Measurements from ENCODE around the gene CCDC61. TPM values are rescaled to one million over a fixed set of nuclear protein-coding genes. Genes with fewer than 3 reads are reported as not detected.
A peak's percentile ranks its signal among the peaks of the same experiment; 100 is the strongest.

CCDC61 gene
- total and polyA plus RNA-seq, 2 of the 8 experiments (the other 6 are each of a cell fraction or from before 2014, with no cell fraction given), result 7.8 to 17.4 TPM

GRCh38 chr19:46017095-46017429, 21.8 kb downstream of the CCDC61 start:
- peak overlapping the region in 1 of 2 experiments; percentile 85; a peak in 1 of 4 replicates for H3K4me2 ChIP-seq (ENCODE audit: insufficient read depth in 1 of 2, low read depth in 2 of 2, low read length in 2 of 2)
- no peak overlapping the region for H4K91ac ChIP-seq (replicated peaks; ENCODE audit: insufficient read length, low read length)
- H2BK120ac ChIP-seq (replicated peaks; ENCODE audit: low read depth, low read length), result no peak overlapping the region
- no peak overlapping the region for H4K8ac ChIP-seq (ENCODE audit: extremely low read depth, insufficient read depth, low read length)
- peaks cover 19% of the 10 kb centered on the region; the same call in 1 of the 2 replicates for H3K23me2 ChIP-seq (ENCODE audit: low read depth, low read length)
- no peak overlapping the region for H3K27ac ChIP-seq (ENCODE audit: low read depth, low read length)
- no peaks in the 10 kb centered on the region for H3K9me3 ChIP-seq (ENCODE audit: insufficient read depth in 2 of 2, low read depth in 1 of 2, low read length in 1 of 2)
- no peak overlapping the region for H2BK20ac ChIP-seq (ENCODE audit: low read length)
- H3K79me1 ChIP-seq (ENCODE audit: low read depth, low read length), result no peaks in the 10 kb centered on the region
- no peak overlapping the region for H3K4me3 ChIP-seq (ENCODE audit: extremely low read depth in 1 of 4, insufficient read depth in 2 of 4, low read depth in 3 of 4, low read length in 4 of 4)
- no peaks in the 10 kb centered on the region for H3K79me2 ChIP-seq (ENCODE audit: control insufficient read depth in 1 of 2, insufficient read depth in 2 of 2, low read length in 2 of 2)
- no peak overlapping the region for H4K5ac ChIP-seq (ENCODE audit: insufficient read length, low read depth, low read length)
- 74% methylated on average over 7 of the region's 7 CpGs; no CpG with 5 or more reads in 1 of the 2 experiments for WGBS, 2 experiments (ENCODE audit: extremely low coverage in 1 of 2, insufficient coverage in 1 of 2, insufficient read length in 1 of 2, insufficient replicate concordance in 2 of 2, low coverage in 1 of 2, low lambda C conversion rate in 2 of 2, missing lambda C conversion rate in 1 of 2)
- ChIA-PET POLR2A (ENCODE audit: partially characterized antibody) (interaction anchor here (0.8 kb wide), 1 partner anchor 9 kb away, joined by 3 read pairs; no protein-coding TSS in a partner anchor), CTCF (ENCODE audit: partially characterized antibody) (interaction anchor here (0.6 to 4.3 kb wide), 15 partner anchors 10 to 356 kb away, joined by 3 to 44 read pairs (median 5); no protein-coding TSS in a partner anchor)
- H2BK15ac ChIP-seq (ENCODE audit: low read length), result no peak overlapping the region
- H3K27me3 ChIP-seq (replicated peaks in 1 of 4; ENCODE audit: control insufficient read depth in 3 of 4, extremely low read depth in 1 of 4, insufficient read depth in 3 of 4, low read length in 3 of 4), result peaks cover 5 to 21% (median 19%) of the 10 kb centered on the region in 4 experiments
- no peak overlapping the region for H2AFZ ChIP-seq (ENCODE audit: low read length)
- no peak overlapping the region for H2AK5ac ChIP-seq (ENCODE audit: low read depth, low read length)
- DNase-seq (ENCODE audit: low read depth in 1 of 2, low spot score in 2 of 2) (no peak), FAIRE-seq (no peak)
- no peaks in the 10 kb centered on the region; a peak in 2 of 8 replicates for H3K36me3 ChIP-seq (ENCODE audit: control insufficient read depth in 2 of 4, insufficient read depth in 4 of 4, low read length in 3 of 4)
- no peak overlapping the region for H3K4ac ChIP-seq (replicated peaks; ENCODE audit: insufficient read length, low read depth, low read length)
- no peak overlapping the region for H3K56ac ChIP-seq (replicated peaks; ENCODE audit: insufficient read length, low read depth, low read length)
- peaks cover 2 to 11% of the 10 kb centered on the region in 2 experiments for H4K20me1 ChIP-seq (replicated peaks in 1 of 2; ENCODE audit: control insufficient read depth in 1 of 2, insufficient read depth in 2 of 2, low read length in 2 of 2)
- peaks cover 0 to 14% (median 12%) of the 10 kb centered on the region in 4 experiments; a peak in 6 of 7 replicates for H3K4me1 ChIP-seq (replicated peaks in 1 of 4; ENCODE audit: control insufficient read depth in 3 of 4, insufficient read depth in 4 of 4, low read length in 3 of 4)
- no peak for TF ChIP-seq CTCF (IDR thresholded peaks at IDR 0.05; ENCODE audit: control extremely low read depth in 1 of 3, insufficient read depth in 1 of 3, low read depth in 1 of 3, low read length in 3 of 3)
- no peak for TF ChIP-seq EZH2 (IDR thresholded peaks at IDR 0.05; ENCODE audit: low read depth, low read length, severe bottlenecking)
- no peak for TF ChIP-seq MAFK (IDR thresholded peaks at IDR 0.05; ENCODE audit: low read depth, low read length)
- no peak for TF ChIP-seq CBX8 (IDR thresholded peaks at IDR 0.05; ENCODE audit: borderline replicate concordance, low read depth, low read length)
- TF ChIP-seq CHD2 (IDR thresholded peaks at IDR 0.05; ENCODE audit: low read length), result no peak
- TF ChIP-seq SP1 (IDR thresholded peaks at IDR 0.05; ENCODE audit: low read depth, low read length), result no peak
- no peak for TF ChIP-seq CTBP2 (IDR thresholded peaks at IDR 0.05; ENCODE audit: borderline replicate concordance, insufficient read depth, insufficient read length, low read length)
- no peak for TF ChIP-seq FOSL1 (IDR thresholded peaks at IDR 0.05; ENCODE audit: insufficient read depth, low read depth, low read length)
- TF ChIP-seq TAF1 (IDR thresholded peaks at IDR 0.05; ENCODE audit: low read depth, low read length), result no peak
- TF ChIP-seq GTF2F1 (IDR thresholded peaks at IDR 0.05; ENCODE audit: borderline replicate concordance, low read depth, low read length), result no peak
- H2BK12ac ChIP-seq (ENCODE audit: low read depth, low read length), result no peak overlapping the region
- H3K23ac ChIP-seq (ENCODE audit: insufficient read length), result no peak overlapping the region
- no peak overlapping the region for H3K18ac ChIP-seq (ENCODE audit: extremely low read depth, low read length)
- H3K14ac ChIP-seq (ENCODE audit: insufficient read length), result no peak overlapping the region
- no peak overlapping the region for H3K9ac ChIP-seq (replicated peaks in 1 of 4; ENCODE audit: extremely low read depth in 1 of 4, low read depth in 3 of 4, low read length in 3 of 4)
- no peak overlapping the region for H2BK5ac ChIP-seq (ENCODE audit: low read depth, low read length)

Measured in H1 (cell line).